Activated CD4-positive, alpha-beta T cell treated with anti-CD3 and anti-CD28 coated beads, Interleukin-2, amount 10 ng/mL, durations not matched to agents 7 days and 5 days (primary cell): Measurements from ENCODE around the gene ASIP. TPM values are rescaled to one million over a fixed set of nuclear protein-coding genes. Genes with fewer than 3 reads are reported as not detected.
"Not testable (repeated sequence)": the region's sequence is repeated elsewhere in the genome, so short reads cannot be mapped to it uniquely, and the experiment has no call there.

Source experiments
- CTCF ChIA-PET: fragments of 350-600 bp; sonication (Branson Sonifier 250); formaldehyde crosslinking; loops from one replicate; lab custom pipeline; 2021; ENCODE audit warnings: antibody characterized with exemption; lab: Charles Lee
- POLR2A ChIA-PET: fragments of 350-600 bp; sonication (Branson Sonifier 250); formaldehyde crosslinking; loops from one replicate; lab custom pipeline; 2021; ENCODE audit warnings: antibody characterized with exemption; lab: Charles Lee
- DNase-seq: peaks from one replicate; pipeline ENCODE4 v3.0.0-alpha.2; 2020
- H3K27ac Mint-ChIP-seq: one replicate; pipeline ENCODE4 v1.8.0; 2021; ENCODE audit warnings: mild to moderate bottlenecking, moderate library complexity, mixed read lengths
- H3K27me3 Mint-ChIP-seq: one replicate; pipeline ENCODE4 v1.8.0; 2021; ENCODE audit warnings: mixed read lengths
- H3K36me3 Mint-ChIP-seq: one replicate; pipeline ENCODE4 v1.8.0; 2021; ENCODE audit warnings: low read depth, mixed read lengths
- H3K4me1 Mint-ChIP-seq: one replicate; pipeline ENCODE4 v1.8.0; 2021; ENCODE audit warnings: mixed read lengths
- H3K4me3 Mint-ChIP-seq: one replicate; pipeline ENCODE4 v1.8.0; 2021; ENCODE audit warnings: mild to moderate bottlenecking, moderate library complexity, mixed read lengths
- H3K9me3 Mint-ChIP-seq: one replicate; pipeline ENCODE4 v1.8.0; 2021; ENCODE audit warnings: mixed read lengths
- total RNA-seq, 2 experiments: library from RNA; stranded (reverse); gene quantifications; one replicate each; pipeline ENCODE4 v1.2.3, GENCODE V29; 2021

ASIP gene
- total RNA-seq, result not detected

DNA sequence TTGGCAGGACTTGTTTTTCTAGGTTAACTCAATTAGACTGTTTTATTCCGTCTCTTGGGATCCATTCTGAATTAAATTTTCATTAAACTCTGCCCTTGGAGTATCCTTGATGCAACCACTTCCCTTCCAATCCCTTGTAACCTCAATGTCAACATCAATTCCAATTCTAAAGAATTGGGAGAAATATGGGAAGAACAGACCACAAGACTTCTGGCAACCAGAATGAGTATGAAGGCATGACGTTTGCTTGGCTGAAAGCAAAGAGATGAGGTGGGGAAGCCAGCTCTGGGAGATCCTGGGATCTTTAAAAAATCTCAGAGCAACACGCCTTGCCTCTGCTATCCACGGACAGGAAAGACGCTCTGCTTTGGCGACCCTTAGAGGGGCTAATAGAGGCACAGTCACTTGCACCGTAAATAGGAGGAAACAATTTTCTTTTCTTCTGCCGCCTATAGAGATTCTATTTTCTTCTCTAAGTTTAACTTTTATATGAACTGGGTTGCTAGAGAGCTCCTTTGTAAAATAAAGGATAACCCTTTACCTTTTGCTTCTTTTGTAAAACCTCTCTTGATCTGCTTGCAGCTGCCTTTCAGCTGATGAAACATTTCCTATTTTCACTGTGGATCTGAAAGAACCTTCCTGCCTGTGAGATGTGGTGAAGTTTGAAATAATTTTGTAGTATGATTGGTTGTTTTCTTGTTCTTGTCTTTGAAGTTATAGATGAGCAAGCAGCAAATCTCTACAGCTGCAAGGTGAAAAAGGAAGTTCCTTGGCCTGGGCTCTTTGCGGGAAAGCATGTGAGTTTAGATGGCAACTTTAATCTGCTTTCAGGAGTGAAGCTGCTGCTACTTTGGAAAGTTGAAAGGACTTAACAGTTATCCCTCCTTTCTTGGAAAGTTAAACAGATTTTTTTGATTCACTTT lies at the start of gene ASIP:
ASIP (plus strand) TSS at position 731 of the 923 bp plus-strand sequence. CDS start 18,952 bp downstream, outside the sequence.
- Mint-ChIP-seq H3K27me3 (peaks cover 23% of the 10 kb centered on the region), H3K36me3 (peaks cover 15% of the 10 kb centered on the region), H3K27ac (peak within 1 kb of the TSS; percentile 63), H3K4me3 (peak within 1 kb of the TSS; percentile 19), H3K4me1 (peaks cover 24% of the 10 kb centered on the region), H3K9me3 (peaks cover 11% of the 10 kb centered on the region)
- DNase-seq, result peak; percentile 36
- POLR2A ChIA-PET, result no interaction called here
- CTCF ChIA-PET, result no interaction called here

- no peak for DNase-seq
- H3K36me3 Mint-ChIP-seq, result no peaks in the 10 kb centered on the region
- peaks cover 26% of the 10 kb centered on the region for H3K27me3 Mint-ChIP-seq
- no peak overlapping the region for H3K27ac Mint-ChIP-seq
- ChIA-PET POLR2A (interaction anchor here (0.5 kb wide), 1 partner anchor 13 kb away, joined by 3 read pairs; no protein-coding TSS in a partner anchor), CTCF (no interaction called here)
- no peak overlapping the region for H3K4me3 Mint-ChIP-seq
- peaks cover 12% of the 10 kb centered on the region for H3K4me1 Mint-ChIP-seq
- no peaks in the 10 kb centered on the region for H3K9me3 Mint-ChIP-seq
Observed at GRCh38 chr20:34193051-34193450, 48.2 kb upstream of the ASIP start.

DNA sequence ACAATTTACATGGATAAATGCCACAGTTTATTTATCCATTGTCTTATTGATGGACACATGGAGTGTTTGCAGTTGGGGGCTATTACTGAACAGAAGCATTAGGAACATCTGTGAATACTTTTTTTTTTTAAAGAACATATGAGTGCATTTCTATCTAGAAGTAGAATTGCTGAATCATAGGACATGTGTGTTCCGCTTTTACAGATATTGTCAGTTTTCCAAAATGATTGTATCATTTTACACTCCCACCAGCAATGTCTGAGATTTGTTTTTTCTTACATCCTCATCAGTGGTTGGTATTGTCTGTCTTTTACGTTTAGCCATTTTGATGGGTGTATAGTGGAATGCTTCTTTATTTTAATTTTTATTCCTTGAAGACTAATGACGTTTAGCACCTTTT lies 42.0 kb upstream of the ASIP start:
- ChIA-PET CTCF (no interaction called here), POLR2A (no interaction called here)
- Mint-ChIP-seq H3K4me3 (no peak overlapping the region), H3K27ac (no peak overlapping the region), H3K4me1 (peaks cover 9% of the 10 kb centered on the region), H3K36me3 (no peaks in the 10 kb centered on the region), H3K9me3 (no peaks in the 10 kb centered on the region), H3K27me3 (peaks cover 41% of the 10 kb centered on the region)
- no peak for DNase-seq

DNA sequence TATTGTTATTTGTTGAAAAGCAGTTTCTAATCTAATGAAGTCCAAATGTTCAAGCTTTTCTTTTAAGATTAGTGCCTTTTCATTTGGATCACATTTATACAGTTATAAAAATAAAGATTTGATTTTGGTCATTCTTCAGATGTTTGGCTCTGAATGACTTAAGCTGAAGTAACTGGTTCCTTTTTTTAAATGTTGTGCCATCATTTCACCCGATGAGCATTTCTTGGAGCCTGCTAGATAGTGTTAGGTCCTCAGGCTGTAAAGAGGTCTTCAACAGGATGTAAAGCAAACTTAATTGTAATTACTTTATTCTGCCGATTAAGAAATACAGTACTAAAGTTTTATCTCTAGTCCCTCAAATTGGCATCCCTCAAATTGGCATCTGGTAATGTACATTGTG lies 41.2 kb upstream of the ASIP start:
- CTCF ChIA-PET, result interaction anchor here (1.2 kb wide), 1 partner anchor 33 kb away, joined by 3 read pairs; no protein-coding TSS in a partner anchor
- Mint-ChIP-seq H3K4me3 (no peak overlapping the region), H3K27me3 (peaks cover 39% of the 10 kb centered on the region), H3K27ac (no peak overlapping the region), H3K36me3 (no peaks in the 10 kb centered on the region), H3K9me3 (no peaks in the 10 kb centered on the region), H3K4me1 (peaks cover 3% of the 10 kb centered on the region)
- no peak for DNase-seq
- POLR2A ChIA-PET, result no interaction called here

DNA sequence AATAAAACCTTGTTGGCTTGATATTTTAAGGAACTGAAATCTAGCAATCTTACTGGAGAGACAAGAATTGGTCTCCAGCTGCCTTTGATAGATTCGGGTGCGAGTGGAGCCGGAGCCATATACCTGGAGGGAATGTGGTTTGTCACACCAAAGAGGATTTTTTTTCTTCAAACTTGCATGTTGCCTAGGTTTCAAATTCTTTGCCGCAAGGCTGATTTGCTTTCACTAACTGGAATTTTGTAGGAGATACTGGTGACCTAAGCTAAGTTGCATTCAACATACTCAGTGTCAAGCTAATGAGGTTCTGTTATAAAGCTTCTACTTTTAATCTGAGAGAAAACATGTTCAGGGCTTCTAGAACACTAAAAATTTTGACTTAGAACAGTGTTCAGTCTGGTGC lies 39.7 kb upstream of the ASIP start:
- H3K9me3 Mint-ChIP-seq, result peaks cover 2% of the 10 kb centered on the region
- H3K27me3 Mint-ChIP-seq, result peaks cover 41% of the 10 kb centered on the region
- POLR2A ChIA-PET, result no interaction called here
- no peak for DNase-seq
- peaks cover 7% of the 10 kb centered on the region for H3K4me1 Mint-ChIP-seq
- H3K36me3 Mint-ChIP-seq, result no peaks in the 10 kb centered on the region
- H3K27ac Mint-ChIP-seq, result no peak overlapping the region
- CTCF ChIA-PET, result no interaction called here
- H3K4me3 Mint-ChIP-seq, result no peak overlapping the region

- H3K27me3 Mint-ChIP-seq, result peaks cover 21% of the 10 kb centered on the region
- H3K27ac Mint-ChIP-seq, result peak overlapping the region; percentile 65
- H3K4me1 Mint-ChIP-seq, H3K9me3 Mint-ChIP-seq, H3K36me3 Mint-ChIP-seq: not testable (repeated sequence)
- ChIA-PET POLR2A (interaction anchor here (0.7 kb wide), 1 partner anchor 12 kb away, joined by 3 read pairs; no protein-coding TSS in a partner anchor), CTCF (interaction anchor here (0.9 to 1.4 kb wide), 4 partner anchors 9 to 28 kb away, joined by 3 to 5 read pairs (median 3); no protein-coding TSS in a partner anchor)
- peak overlapping the region; percentile 74 for H3K4me3 Mint-ChIP-seq
- DNase-seq, result peak; percentile 36
Observed at GRCh38 chr20:34205172-34205880, 35.9 kb upstream of the ASIP start.

DNA sequence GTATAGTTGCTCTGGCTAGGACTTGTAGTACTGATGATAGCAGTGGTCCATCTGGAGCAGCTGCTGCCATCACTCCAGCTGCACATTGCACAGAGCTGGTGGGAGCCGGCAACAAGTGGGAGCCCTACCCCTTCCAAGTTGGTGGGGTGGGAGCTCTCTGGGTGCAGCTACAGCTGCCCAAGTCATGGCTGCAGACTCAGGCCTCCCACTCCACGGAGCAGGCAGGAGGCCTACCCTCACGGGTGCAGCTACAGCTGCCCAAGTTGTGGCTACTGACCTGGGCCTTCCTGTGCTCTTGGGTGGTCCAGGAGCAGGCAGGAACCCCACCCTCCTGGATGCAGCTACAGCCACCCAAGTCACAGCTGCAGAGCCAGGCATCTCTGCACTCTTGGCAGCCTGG lies 32.1 kb upstream of the ASIP start:
- Mint-ChIP-seq H3K9me3 (peaks cover 7% of the 10 kb centered on the region), H3K4me1 (peaks cover 7% of the 10 kb centered on the region), H3K4me3 (no peak overlapping the region), H3K36me3 (peaks cover 3% of the 10 kb centered on the region), H3K27me3 (peaks cover 7% of the 10 kb centered on the region), H3K27ac (no peak overlapping the region)
- ChIA-PET POLR2A (no interaction called here), CTCF (interaction anchor here (0.8 to 1.7 kb wide), 3 partner anchors 9 to 103 kb away, joined by 3 to 5 read pairs (median 4); no protein-coding TSS in a partner anchor)
- no peak for DNase-seq

DNA sequence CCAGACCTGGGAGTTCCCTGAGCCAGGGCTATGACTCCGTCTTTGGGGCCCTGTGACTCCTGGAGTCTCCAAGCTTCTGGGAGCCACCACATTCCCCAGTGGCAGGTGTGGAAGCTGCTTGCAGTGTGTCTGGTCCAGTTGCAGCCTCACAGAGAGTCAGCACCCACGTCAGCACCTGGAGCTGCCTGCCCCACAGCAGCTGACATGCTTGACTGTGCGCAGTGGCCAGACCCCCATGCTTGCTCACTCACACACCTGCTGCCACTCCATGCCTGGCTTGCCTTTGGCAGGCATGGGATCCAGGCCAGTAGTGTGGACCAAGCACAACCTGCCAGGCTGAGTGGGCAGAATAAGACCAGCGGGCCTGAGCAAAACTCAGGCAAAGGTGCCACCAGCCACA lies 31.0 kb upstream of the ASIP start:
- POLR2A ChIA-PET, result no interaction called here
- CTCF ChIA-PET, result interaction anchor here (1.7 kb wide), 1 partner anchor 8 kb away, joined by 5 read pairs; no protein-coding TSS in a partner anchor

DNA sequence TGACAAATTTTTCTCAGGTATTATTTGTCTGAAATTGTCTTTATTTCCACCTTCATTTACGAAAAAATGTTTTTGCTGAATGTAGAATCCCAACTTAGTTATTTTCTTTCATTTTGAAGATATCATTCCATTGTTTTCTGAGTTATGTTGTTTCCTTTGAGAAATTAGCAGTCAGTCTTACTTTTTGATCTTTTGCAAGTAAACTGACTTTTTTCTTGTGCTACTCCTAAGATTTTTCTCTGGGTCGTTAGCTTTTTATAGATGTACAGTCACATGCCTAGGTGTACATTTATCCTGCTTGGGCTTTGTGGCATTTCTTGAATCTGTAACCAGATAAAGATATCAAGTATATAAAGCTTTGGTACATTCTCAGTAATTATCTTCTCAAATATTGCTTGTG lies 29.6 kb upstream of the ASIP start:
- ChIA-PET POLR2A (no interaction called here), CTCF (no interaction called here)
- Mint-ChIP-seq H3K36me3 (peaks cover 3% of the 10 kb centered on the region), H3K4me3 (no peak overlapping the region), H3K27ac (no peak overlapping the region), H3K9me3 (peaks cover 4% of the 10 kb centered on the region), H3K27me3 (peaks cover 5% of the 10 kb centered on the region), H3K4me1 (peaks cover 3% of the 10 kb centered on the region)
- DNase-seq, result no peak

More for the DNA sequence above, 31.0 kb upstream of the ASIP start:
- peaks cover 3% of the 10 kb centered on the region for H3K36me3 Mint-ChIP-seq
- H3K27me3 Mint-ChIP-seq, result peaks cover 7% of the 10 kb centered on the region
- peaks cover 3% of the 10 kb centered on the region for H3K4me1 Mint-ChIP-seq
- peaks cover 7% of the 10 kb centered on the region for H3K9me3 Mint-ChIP-seq
- no peak overlapping the region for H3K27ac Mint-ChIP-seq
- no peak for DNase-seq
- no peak overlapping the region for H3K4me3 Mint-ChIP-seq

DNA sequence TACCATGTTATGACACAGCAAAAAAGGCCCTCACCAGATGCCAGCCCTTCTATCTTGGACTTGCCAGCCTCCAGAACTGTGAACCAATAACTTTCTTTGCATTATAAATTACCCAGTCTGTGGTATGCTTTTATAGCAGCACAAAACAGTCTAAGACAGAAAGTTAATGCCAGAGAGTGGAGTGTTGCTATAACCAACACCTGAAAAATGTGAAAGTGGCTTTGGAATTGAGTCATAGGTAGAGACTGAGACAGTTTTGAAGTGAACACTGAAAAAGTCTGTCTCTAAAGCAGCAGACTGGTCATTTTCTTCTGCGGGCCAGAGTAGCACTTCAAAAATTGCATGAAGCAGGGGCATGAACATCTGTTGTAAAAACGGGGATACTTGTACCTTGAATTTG lies 28.0 kb upstream of the ASIP start:
- POLR2A ChIA-PET, result no interaction called here
- Mint-ChIP-seq H3K27ac (no peak overlapping the region), H3K4me3 (no peak overlapping the region), H3K36me3 (peaks cover 3% of the 10 kb centered on the region), H3K9me3 (peaks cover 3% of the 10 kb centered on the region), H3K4me1 (peaks cover 8% of the 10 kb centered on the region), H3K27me3 (peaks cover 9% of the 10 kb centered on the region)
- DNase-seq, result no peak
- CTCF ChIA-PET, result no interaction called here

GRCh38 chr20:34215711-34216381 lies 25.4 kb upstream of the ASIP start:
- H3K36me3 Mint-ChIP-seq, result peaks cover 3% of the 10 kb centered on the region
- CTCF ChIA-PET, result interaction anchor here (0.6 kb wide), 1 partner anchor 135 kb away, joined by 3 read pairs; no protein-coding TSS in a partner anchor
- POLR2A ChIA-PET, result no interaction called here

DNA sequence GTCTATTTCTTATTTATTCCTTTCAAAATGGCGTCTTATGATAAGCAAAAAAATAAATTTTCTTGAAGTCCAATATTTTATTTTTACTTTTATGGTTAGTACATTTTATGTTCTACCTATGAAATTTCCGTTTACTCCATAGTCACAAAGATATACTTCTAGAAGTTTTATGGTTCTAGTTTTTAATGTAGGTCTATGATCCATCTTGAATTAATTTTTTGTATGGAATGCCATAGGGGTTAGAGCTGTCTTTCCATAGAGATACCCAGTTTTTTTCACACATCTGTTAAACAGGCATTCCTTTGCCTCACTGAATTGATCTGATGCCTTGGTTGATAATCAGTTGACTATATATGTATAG lies 24.9 kb upstream of the ASIP start:
- Mint-ChIP-seq H3K27ac (no peak overlapping the region), H3K9me3 (peaks cover 3% of the 10 kb centered on the region), H3K36me3 (peaks cover 3% of the 10 kb centered on the region), H3K4me3 (peak overlapping the region; percentile 64), H3K27me3 (peaks cover 25% of the 10 kb centered on the region), H3K4me1 (peaks cover 8% of the 10 kb centered on the region)
- DNase-seq, result no peak
- ChIA-PET POLR2A (no interaction called here), CTCF (no interaction called here)

More at GRCh38 chr20:34215711-34216381, 25.4 kb upstream of the ASIP start:
- Mint-ChIP-seq H3K27me3 (peaks cover 25% of the 10 kb centered on the region), H3K4me1 (peaks cover 8% of the 10 kb centered on the region), H3K9me3 (peaks cover 3% of the 10 kb centered on the region), H3K4me3 (peak overlapping the region; percentile 64), H3K27ac (no peak overlapping the region)
- DNase-seq, result peak; percentile 35
